AG04449 (cell line): ENCODE results near the gene KAT5.
"Not testable (repeated sequence)": the region's sequence is repeated elsewhere in the genome, so short reads cannot be mapped to it uniquely, and the experiment has no call there.

Experiments used
- CTCF ChIA-PET: fragments of 350-600 bp; formaldehyde crosslinking; extraction: SDS; loops from one replicate; lab custom pipeline; 2021; ENCODE audit warnings: antibody characterized with exemption; lab: Yijun Ruan, JAX
- POLR2A ChIA-PET: fragments of 400-600, 350-600 bp; formaldehyde crosslinking; extraction: SDS; loops from one replicate; lab custom pipeline; 2020; ENCODE audit warnings: antibody characterized with exemption, inconsistent platforms; lab: Yijun Ruan, JAX
- DNase-seq: peaks from one replicate; pipeline ENCODE4 v3.0.0-alpha.2; 2010; ENCODE audit warnings: low read depth, low spot score
- H3K4me3 ChIP-seq: 2 replicates; pipeline ENCODE4 v1.5.1; 2011; ENCODE audit warnings: low read depth, mild to moderate bottlenecking, control low read depth, low read length
- TF ChIP-seq, protein P1 (sequence below): IDR thresholded peaks from one replicate; pipeline ENCODE4 v1.5.1; 2011; ENCODE audit warnings: mild to moderate bottlenecking, moderate library complexity, low read length, control low read depth, inconsistent platforms; ENCODE audit not compliant: insufficient read depth; ENCODE audit errors: missing control alignments

Gene KAT5

DNA sequence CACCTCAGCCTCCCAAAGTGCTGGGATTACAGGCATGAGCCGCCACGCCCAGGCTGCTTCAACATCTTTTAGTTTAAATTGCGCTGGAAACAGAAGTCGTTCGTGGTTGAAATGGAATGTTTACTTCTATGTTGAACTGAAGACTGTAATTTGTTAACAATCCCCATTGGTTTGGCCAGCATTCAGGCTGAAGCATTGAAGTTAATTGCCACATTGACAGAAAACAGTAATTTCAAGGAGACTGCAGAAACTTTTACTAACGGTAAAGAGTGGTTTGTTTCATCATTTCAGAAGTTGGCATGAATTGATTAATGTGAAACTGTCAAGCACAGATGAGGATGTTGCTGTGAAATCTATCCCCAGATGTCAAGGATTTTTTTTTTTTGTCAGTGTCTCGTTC, 54.5 kb downstream of the KAT5 start:
- H3K4me3 ChIP-seq = no peak overlapping the region
- peak; percentile 21 for DNase-seq
- ChIA-PET CTCF (interaction anchor here (0.7 to 2.2 kb wide), 4 partner anchors 13 to 302 kb away, joined by 3 to 20 read pairs (median 4); partner anchors contain the start of genes AP5B1 and KAT5), POLR2A (interaction anchor here (0.6 kb wide), 1 partner anchor 22 kb away, joined by 3 read pairs; no protein-coding TSS in a partner anchor)
- TF ChIP-seq, protein P1, sequence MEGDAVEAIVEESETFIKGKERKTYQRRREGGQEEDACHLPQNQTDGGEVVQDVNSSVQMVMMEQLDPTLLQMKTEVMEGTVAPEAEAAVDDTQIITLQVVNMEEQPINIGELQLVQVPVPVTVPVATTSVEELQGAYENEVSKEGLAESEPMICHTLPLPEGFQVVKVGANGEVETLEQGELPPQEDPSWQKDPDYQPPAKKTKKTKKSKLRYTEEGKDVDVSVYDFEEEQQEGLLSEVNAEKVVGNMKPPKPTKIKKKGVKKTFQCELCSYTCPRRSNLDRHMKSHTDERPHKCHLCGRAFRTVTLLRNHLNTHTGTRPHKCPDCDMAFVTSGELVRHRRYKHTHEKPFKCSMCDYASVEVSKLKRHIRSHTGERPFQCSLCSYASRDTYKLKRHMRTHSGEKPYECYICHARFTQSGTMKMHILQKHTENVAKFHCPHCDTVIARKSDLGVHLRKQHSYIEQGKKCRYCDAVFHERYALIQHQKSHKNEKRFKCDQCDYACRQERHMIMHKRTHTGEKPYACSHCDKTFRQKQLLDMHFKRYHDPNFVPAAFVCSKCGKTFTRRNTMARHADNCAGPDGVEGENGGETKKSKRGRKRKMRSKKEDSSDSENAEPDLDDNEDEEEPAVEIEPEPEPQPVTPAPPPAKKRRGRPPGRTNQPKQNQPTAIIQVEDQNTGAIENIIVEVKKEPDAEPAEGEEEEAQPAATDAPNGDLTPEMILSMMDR = no peak

- ChIA-PET POLR2A (no interaction called here), CTCF (interaction anchor here (1.2 to 2.2 kb wide), 3 partner anchors 12 to 56 kb away, joined by 3 to 20 read pairs (median 6); partner anchors contain the start of genes AP5B1 and KAT5)
- no peak for DNase-seq
- H3K4me3 ChIP-seq = no peak overlapping the region
- TF ChIP-seq, protein P1 = no peak
These were observed 55.4 kb downstream of the KAT5 start for GRCh38 chr11:65767406-65767805.

- DNase-seq, POLR2A ChIA-PET, H3K4me3 ChIP-seq: not testable (repeated sequence)
- CTCF ChIA-PET = interaction anchor here (1.2 to 1.9 kb wide), 2 partner anchors 49 to 56 kb away, joined by 3 to 6 read pairs; partner anchors contain the start of gene KAT5
These were observed 55.8 kb downstream of the KAT5 start for GRCh38 chr11:65767806-65768205.
